Ishikawa (cell line): Measurements from ENCODE around the gene NDST1.

Experiments
- CREB1 ChIP-seq: IDR thresholded peaks from 2 replicates; pipeline ENCODE4 v1.6.1; 2012; ENCODE audit warnings: low read depth
- EP300 ChIP-seq: IDR thresholded peaks from 2 replicates; pipeline ENCODE4 v1.6.1; 2012; ENCODE audit warnings: borderline replicate concordance
- FOXM1 ChIP-seq: IDR thresholded peaks from 2 replicates; pipeline ENCODE4 v1.6.1; 2012; ENCODE audit warnings: low read depth, borderline replicate concordance
- RAD21 ChIP-seq: IDR thresholded peaks from 2 replicates; pipeline ENCODE4 v1.6.1; 2012; ENCODE audit warnings: low read depth
- TAF1 ChIP-seq: IDR thresholded peaks from 2 replicates; pipeline ENCODE4 v1.6.1; 2012; ENCODE audit warnings: low read depth, mild to moderate bottlenecking
- YY1 ChIP-seq: IDR thresholded peaks from 2 replicates; pipeline ENCODE4 v1.6.1; 2012; ENCODE audit warnings: low read depth

- TF ChIP-seq TAF1 (no peak), CREB1 (no peak), YY1 (no peak), RAD21 (no peak), FOXM1 (no peak), EP300 (no peak)
Measured at GRCh38 chr5:150540042-150540441, 32.1 kb downstream of the NDST1 start.
